UCSD-AML1 (cell line): ENCODE measurements around the gene DEPDC5.
"Not testable (repeated sequence)": the region's sequence is repeated elsewhere in the genome, so short reads cannot be mapped to it uniquely, and the experiment has no call there.

Source experiments
- DNase-seq: peaks from one replicate; lab custom pipeline; 2025; ENCODE audit not compliant: unreplicated experiment; lab: John Stamatoyannopoulos, UW

Gene DEPDC5

GRCh38 chr22:31813898-31814297 lies 60.1 kb downstream of the DEPDC5 start:
- not testable (repeated sequence) for DNase-seq

DNA sequence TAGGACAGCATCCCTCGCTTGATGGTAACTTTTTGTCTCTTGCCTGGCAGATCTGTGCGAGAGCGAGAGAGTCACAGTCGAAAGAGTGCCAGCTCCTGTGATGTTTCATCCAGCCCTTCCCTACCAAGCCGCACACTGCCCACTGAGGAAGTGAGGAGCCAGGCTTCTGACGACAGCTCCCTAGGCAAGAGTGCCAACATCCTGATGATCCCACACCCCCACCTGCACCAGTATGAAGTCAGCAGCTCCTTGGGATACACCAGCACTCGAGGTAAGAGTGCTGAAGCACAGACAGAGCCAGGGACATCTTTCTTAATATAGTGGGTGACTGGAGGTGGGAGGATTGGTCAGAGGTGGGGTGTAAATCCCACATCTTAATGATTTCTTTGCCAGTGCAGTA lies 61.1 kb downstream of the DEPDC5 start:
- DNase-seq: no peak

- not testable (repeated sequence) for DNase-seq
Observed at GRCh38 chr22:31815383-31815814, 61.6 kb downstream of the DEPDC5 start.

- DNase-seq: no peak
Observed at GRCh38 chr22:31816750-31817149, 62.9 kb downstream of the DEPDC5 start.

DNA sequence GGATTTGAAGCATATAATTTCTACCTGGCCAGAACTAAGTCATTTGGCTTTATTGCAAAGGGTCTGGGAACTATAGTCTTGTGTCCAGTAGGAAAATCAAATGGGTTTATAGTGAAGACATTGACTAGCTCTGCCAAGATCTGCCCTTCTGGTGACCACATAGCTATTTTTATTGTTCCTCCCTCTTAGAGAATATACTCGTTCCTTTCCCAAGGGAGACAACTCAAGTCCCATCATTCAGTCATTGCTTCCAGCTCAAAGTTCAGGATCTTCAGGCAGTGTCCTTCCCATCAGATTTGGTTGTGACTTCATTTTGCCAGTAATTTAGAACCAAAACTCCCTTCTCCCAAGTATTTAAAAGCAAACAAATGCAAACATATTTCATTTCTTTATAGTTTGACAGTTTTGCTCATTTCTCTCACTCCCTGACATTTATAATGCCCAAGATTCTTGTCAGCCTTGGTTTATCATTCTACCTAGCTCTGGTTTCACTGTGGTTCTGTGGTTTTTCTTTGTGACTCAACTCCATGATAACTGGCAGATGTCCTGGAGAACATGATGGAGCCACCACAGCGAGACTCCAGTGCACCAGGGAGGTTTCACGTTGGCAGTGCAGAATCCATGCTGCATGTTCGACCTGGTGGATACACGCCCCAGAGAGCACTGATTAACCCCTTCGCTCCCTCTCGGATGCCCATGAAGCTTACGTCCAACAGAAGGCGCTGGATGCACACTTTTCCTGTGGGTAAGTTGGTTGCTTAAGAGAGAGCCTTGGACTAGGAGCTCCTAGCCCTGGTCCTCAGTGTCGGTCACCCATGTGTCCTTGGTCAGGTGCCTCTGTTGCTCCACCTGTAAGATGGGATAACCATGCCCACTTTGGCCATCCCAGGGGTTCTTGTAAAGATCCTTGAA lies 64.9 kb downstream of the DEPDC5 start:
- no peak for DNase-seq

DNA sequence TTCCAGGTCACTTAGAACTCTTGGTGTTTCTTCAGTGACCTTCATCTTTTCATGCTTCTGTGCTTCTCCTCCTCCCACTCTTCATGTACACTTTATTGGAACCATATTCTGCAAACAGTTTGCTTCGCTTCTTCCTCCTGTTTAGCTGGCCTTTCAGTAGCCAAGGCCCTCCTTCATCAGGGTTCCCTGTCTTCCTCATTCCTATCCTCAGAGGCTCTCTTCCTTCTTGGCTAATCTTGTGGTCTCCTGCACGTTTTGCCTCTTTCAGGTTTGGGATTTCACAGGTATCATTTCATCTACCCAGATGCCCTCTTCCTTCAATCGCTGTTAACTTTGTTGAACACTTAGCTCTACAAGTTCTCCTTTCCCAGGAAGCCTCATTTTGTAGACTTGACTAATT lies 66.8 kb downstream of the DEPDC5 start:
- DNase-seq: no peak

DNA sequence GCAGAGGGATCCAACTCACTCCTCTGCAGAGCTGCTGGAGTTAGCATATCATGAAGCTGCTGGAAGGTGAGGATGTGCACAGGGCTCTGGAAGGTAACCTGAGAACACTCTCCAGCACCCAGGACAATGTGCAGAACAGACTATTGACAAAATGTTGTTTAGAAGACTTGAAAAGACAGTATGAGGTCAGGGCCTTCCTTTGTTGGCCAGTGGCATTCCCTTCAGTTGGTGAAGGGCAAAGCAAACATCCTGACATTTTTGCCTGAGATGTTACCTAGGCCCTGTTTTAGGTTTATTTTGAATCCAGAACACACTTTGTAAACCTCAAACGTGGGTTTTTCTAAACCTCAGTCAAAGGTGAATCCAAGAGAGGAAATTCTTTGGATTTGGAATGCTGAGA lies 67.8 kb downstream of the DEPDC5 start:
- DNase-seq: no peak

- no peak for DNase-seq
Observed at GRCh38 chr22:31822523-31822922, 68.7 kb downstream of the DEPDC5 start.

GRCh38 chr22:31825513-31825912 lies 71.7 kb downstream of the DEPDC5 start:
- no peak for DNase-seq

- no peak for DNase-seq
Observed at GRCh38 chr22:31826443-31826842, 72.6 kb downstream of the DEPDC5 start.

DNA sequence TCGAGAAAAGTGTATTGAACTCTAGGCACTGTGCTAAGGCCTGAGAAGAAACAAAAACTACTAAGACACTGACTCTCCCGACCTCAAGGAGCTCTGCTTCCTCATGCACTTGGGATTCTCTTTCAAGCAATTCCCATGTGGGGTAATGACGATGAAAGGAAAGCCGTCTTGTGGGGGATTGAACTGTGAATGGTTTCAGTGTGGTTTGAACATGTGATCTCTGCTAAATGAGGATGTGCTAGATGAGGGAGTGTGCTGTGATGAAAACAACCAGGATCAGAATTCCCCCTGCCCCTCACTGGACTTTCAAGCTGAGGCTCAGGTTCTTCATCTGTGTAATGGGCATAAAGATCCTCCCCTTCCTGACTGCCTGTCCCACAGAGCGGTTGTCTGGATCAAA lies 74.9 kb downstream of the DEPDC5 start:
- no peak for DNase-seq

- no peak for DNase-seq
Observed at GRCh38 chr22:31829505-31829904, 75.7 kb downstream of the DEPDC5 start.

DNA sequence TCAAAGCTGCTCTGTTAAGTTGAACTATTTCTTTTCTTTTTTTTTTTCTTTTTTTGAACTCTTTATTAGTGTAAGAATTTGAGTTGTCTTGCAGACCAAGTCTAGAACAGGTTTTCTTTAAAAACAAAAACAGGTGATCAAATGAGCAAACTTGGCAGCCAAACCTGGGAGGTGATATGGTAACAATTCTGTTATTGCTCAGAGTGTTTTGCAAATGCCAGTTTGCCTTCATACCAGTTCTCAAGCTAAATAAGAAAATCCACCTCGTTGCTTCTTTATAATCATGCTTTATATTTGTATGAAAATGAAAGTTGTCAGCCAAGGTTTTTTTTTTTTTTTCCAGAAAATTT lies 76.9 kb downstream of the DEPDC5 start:
- DNase-seq: no peak

DNA sequence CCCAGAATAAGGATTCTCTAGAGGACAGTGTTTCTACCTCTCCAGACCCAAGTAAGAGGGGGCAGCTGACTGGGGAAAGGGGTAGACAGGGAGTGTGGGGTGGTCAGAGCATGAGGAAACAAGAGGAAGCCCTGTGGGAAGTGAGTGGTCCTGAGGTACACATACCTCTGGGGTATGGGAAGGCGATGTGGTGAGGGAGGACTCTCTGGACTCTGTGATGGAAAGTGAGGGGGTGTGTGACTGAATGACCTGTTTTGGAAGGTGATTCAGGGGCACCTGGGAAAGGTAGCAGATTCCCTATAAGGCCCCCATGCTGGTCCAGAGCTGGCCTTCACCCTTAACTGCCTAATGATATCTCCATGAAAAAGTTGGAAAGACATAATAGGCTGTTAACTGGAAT lies 80.1 kb downstream of the DEPDC5 start:
- DNase-seq: no peak

GRCh38 chr22:31836010-31836409 lies 82.2 kb downstream of the DEPDC5 start:
- DNase-seq: no peak

DNA sequence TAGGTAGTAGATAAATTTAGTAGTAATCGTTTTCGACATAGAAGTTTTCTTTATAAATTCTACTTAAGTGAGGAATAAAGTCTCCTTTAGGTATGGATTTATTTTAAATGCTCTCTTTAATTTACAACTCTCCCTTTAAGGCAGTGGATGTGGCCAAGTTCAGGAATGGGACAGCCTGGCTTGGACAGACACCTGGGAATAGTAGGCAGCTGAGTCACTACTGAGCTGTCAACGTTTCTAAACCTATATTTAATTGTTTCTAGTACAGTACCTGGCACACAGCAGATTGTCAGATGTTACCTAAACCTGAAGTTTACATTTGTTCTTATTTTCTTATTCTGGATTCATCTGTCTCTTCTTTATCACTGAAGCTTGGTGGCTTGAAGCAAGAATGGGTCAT lies 85.1 kb downstream of the DEPDC5 start:
- no peak for DNase-seq

DNA sequence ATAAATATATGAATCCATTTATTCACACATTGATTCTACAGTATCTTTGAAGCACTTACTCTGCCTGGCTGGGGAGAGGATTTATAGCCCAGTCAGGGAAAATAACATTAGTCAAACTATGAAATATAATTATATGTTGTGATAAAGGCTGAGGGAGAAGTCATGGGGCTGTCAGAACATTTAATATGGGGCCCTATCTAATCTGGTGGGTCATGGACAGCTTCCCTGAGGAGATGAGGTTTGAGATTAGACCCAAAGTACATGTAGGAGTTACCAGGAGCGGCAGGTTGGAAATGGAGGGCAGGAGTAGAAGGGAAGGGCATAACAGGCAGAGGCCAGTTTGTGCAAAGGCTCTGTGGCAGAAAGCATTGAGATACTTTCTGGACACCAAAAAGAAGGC lies 86.2 kb downstream of the DEPDC5 start:
- no peak for DNase-seq

GRCh38 chr22:31840585-31840984 lies 86.8 kb downstream of the DEPDC5 start:
- no peak for DNase-seq

DNA sequence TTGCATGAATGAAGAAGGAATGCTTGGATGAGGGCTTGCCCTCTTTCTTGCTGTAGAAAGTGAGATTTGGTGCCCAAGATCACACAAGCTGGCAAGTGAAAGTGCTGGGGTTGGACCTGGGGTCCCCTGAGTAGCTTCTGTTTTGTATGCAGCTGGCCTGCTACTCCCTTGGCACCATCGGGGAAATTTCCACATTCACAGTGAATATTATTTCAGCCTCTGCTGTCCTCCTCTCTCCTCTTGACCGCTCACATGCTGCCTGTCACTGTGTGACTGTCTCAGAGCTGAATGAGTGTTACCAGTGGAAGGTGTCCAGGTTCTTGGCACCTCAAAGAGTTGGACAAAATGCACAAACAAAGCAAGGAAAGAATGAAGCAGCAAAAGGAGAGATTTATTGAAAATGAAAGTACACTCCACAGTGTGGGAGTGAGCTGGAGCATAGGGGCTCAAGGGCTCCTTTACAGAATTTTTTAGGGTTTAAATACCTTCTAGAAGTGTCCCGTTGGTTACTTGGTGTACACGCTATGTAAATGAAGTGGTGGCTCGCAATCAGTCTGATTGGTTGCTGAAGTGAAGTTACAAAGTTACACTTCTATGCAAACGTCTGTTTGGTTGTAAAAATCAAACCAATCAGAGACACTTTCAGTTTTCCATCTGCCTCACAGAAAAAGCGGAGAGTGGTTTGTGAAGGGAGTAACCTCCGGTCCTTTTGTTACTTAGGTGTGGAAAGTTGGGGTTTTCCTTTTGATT lies 87.4 kb downstream of the DEPDC5 start:
- no peak for DNase-seq

DNA sequence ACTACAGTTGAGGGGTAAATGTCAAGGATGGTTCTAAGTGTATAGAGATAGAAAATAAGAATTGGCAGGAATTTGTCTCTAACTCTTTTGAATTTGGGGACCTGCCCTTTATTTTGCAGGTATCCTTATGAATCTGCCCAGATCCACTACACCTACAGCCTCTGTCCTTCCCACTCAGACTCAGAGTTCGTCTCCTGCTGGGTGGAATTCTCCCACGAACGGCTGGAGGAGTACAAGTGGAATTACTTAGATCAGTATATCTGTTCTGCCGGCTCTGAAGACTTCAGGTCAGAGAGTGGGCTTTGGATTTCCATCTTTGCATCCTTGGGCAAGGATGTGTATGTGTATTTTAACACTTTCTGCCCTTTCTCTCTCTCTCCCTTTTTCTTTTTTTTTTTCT lies 89.7 kb downstream of the DEPDC5 start:
- no peak for DNase-seq

DNA sequence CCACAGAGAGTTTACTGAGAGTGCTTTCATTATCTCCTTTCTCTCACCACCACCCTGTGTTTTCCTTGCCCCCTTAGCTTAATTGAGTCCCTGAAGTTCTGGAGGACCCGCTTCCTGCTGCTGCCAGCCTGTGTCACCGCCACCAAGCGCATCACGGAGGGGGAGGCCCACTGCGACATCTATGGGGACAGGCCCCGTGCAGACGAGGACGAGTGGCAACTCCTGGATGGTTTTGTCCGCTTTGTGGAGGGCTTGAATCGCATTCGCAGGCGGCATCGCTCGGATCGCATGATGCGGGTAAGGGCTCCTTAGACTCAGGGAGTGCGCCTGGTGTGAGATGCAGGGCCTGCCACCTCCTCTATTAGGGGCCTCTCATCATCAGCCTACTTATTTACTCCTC lies 91.1 kb downstream of the DEPDC5 start:
- DNase-seq: no peak
